ENCODE measurements around the gene CHL1. TPM values are rescaled to one million over a fixed set of nuclear protein-coding genes. Genes with fewer than 3 reads are reported as not detected.

Gene CHL1
- total and polyA plus RNA-seq, 2 of the 8 experiments (the other 6 are each of a cell fraction or from before 2014, with no cell fraction given) = 0.05 to 0.99 TPM

DNA sequence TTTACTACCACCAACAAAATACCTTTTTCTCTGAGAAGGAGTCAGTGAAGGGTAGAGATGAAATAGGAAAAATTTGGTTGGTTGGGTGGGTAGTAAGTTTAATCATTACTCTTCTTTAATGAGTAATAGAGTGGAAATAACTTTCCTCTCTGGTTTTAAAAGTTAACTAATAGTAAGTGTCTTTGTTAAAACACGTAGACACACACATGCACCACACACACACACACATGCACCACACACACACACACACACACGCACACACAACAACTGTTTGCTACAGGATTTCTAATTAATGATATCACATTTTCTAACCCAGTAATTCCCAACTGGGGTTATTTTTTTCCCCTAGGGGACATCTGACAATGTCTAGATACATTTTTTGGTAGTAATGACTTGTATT, 84.1 kb downstream of the CHL1 start:
- H3K56ac ChIP-seq (replicated peaks; ENCODE audit: insufficient read length, low read depth, low read length) = no peak overlapping the region
- no peak overlapping the region for H2AFZ ChIP-seq (ENCODE audit: low read length)
- no peak overlapping the region for H2BK20ac ChIP-seq (ENCODE audit: low read length)
- no peak overlapping the region for H4K5ac ChIP-seq (ENCODE audit: insufficient read length, low read depth, low read length)
- H3K23me2 ChIP-seq (ENCODE audit: low read depth, low read length) = no peaks in the 10 kb centered on the region
- H3K9me3 ChIP-seq (ENCODE audit: insufficient read depth in 2 of 2, low read depth in 1 of 2, low read length in 1 of 2) = no peaks in the 10 kb centered on the region
- no peak overlapping the region; the same call in 1 of the 2 replicates for H4K8ac ChIP-seq (ENCODE audit: extremely low read depth, insufficient read depth, low read length)
- H4K20me1 ChIP-seq (replicated peaks in 1 of 2; ENCODE audit: control insufficient read depth in 1 of 2, insufficient read depth in 2 of 2, low read length in 2 of 2) = no peaks in the 10 kb centered on the region
- H2BK120ac ChIP-seq (replicated peaks; ENCODE audit: low read depth, low read length) = no peak overlapping the region
- H2BK12ac ChIP-seq (ENCODE audit: low read depth, low read length) = no peak overlapping the region
- no peaks in the 10 kb centered on the region for H3K79me1 ChIP-seq (ENCODE audit: low read depth, low read length)
- H3K23ac ChIP-seq (ENCODE audit: insufficient read length) = no peak overlapping the region
- no peaks in the 10 kb centered on the region for H3K36me3 ChIP-seq (ENCODE audit: control insufficient read depth in 2 of 4, insufficient read depth in 4 of 4, low read length in 3 of 4)
- H3K27me3 ChIP-seq (replicated peaks in 1 of 4; ENCODE audit: control insufficient read depth in 3 of 4, extremely low read depth in 1 of 4, insufficient read depth in 3 of 4, low read length in 3 of 4) = no peaks in the 10 kb centered on the region
- H3K4me3 ChIP-seq (ENCODE audit: extremely low read depth in 1 of 4, insufficient read depth in 2 of 4, low read depth in 3 of 4, low read length in 4 of 4) = no peak overlapping the region
- ChIA-PET POLR2A (ENCODE audit: partially characterized antibody) (no interaction called here), CTCF (ENCODE audit: partially characterized antibody) (no interaction called here)
- no peak overlapping the region for H3K4ac ChIP-seq (replicated peaks; ENCODE audit: insufficient read length, low read depth, low read length)
- H4K91ac ChIP-seq (replicated peaks; ENCODE audit: insufficient read length, low read length) = no peak overlapping the region
- no peak for DNase-seq (ENCODE audit: low read depth in 1 of 2, low spot score in 2 of 2)
- TF ChIP-seq SUZ12 (IDR thresholded peaks at IDR 0.05; ENCODE audit: low read length) (no peak), JUN (IDR thresholded peaks at IDR 0.05; ENCODE audit: low read depth, low read length) (no peak), TBP (IDR thresholded peaks at IDR 0.05; ENCODE audit: low read depth, low read length) (no peak), BACH1 (IDR thresholded peaks at IDR 0.05; ENCODE audit: low read length) (no peak), SIN3A (conservative IDR thresholded peaks at IDR 0.05 in 1 of 2, IDR thresholded peaks at IDR 0.05 in 1 of 2; ENCODE audit: low read depth in 1 of 2, low read length in 2 of 2) (no peak)
- TF ChIP-seq, protein P1, sequence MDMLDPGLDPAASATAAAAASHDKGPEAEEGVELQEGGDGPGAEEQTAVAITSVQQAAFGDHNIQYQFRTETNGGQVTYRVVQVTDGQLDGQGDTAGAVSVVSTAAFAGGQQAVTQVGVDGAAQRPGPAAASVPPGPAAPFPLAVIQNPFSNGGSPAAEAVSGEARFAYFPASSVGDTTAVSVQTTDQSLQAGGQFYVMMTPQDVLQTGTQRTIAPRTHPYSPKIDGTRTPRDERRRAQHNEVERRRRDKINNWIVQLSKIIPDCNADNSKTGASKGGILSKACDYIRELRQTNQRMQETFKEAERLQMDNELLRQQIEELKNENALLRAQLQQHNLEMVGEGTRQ (IDR thresholded peaks at IDR 0.05; ENCODE audit: low read length) = no peak
- no peak overlapping the region for H2AK5ac ChIP-seq (ENCODE audit: low read depth, low read length)
- no peak overlapping the region for H3K4me2 ChIP-seq (ENCODE audit: insufficient read depth in 1 of 2, low read depth in 2 of 2, low read length in 2 of 2)
- 55% methylated on average over 2 of the region's 2 CpGs; no CpG with 5 or more reads in 1 of the 2 experiments for WGBS, 2 experiments (ENCODE audit: extremely low coverage in 1 of 2, insufficient coverage in 1 of 2, insufficient read length in 1 of 2, insufficient replicate concordance in 2 of 2, low coverage in 1 of 2, low lambda C conversion rate in 2 of 2, missing lambda C conversion rate in 1 of 2)
- no peak overlapping the region for H3K27ac ChIP-seq (ENCODE audit: low read depth, low read length)
- no peaks in the 10 kb centered on the region for H3K4me1 ChIP-seq (replicated peaks in 1 of 4; ENCODE audit: control insufficient read depth in 3 of 4, insufficient read depth in 4 of 4, low read length in 3 of 4)
- no peak overlapping the region for H2BK5ac ChIP-seq (ENCODE audit: low read depth, low read length)
- H3K79me2 ChIP-seq (ENCODE audit: control insufficient read depth in 1 of 2, insufficient read depth in 2 of 2, low read length in 2 of 2) = no peaks in the 10 kb centered on the region
- H3K14ac ChIP-seq (ENCODE audit: insufficient read length) = no peak overlapping the region
- H3K9ac ChIP-seq (replicated peaks in 1 of 4; ENCODE audit: extremely low read depth in 1 of 4, low read depth in 3 of 4, low read length in 3 of 4) = no peak overlapping the region
- no peak for FAIRE-seq
- no peak overlapping the region for H2BK15ac ChIP-seq (ENCODE audit: low read length)
- H3K18ac ChIP-seq (ENCODE audit: extremely low read depth, low read length) = no peak overlapping the region
